ENCODE results near the gene TERT.

- TF ChIP-seq, protein P1, sequence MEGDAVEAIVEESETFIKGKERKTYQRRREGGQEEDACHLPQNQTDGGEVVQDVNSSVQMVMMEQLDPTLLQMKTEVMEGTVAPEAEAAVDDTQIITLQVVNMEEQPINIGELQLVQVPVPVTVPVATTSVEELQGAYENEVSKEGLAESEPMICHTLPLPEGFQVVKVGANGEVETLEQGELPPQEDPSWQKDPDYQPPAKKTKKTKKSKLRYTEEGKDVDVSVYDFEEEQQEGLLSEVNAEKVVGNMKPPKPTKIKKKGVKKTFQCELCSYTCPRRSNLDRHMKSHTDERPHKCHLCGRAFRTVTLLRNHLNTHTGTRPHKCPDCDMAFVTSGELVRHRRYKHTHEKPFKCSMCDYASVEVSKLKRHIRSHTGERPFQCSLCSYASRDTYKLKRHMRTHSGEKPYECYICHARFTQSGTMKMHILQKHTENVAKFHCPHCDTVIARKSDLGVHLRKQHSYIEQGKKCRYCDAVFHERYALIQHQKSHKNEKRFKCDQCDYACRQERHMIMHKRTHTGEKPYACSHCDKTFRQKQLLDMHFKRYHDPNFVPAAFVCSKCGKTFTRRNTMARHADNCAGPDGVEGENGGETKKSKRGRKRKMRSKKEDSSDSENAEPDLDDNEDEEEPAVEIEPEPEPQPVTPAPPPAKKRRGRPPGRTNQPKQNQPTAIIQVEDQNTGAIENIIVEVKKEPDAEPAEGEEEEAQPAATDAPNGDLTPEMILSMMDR (IDR thresholded peaks at IDR 0.05): no peak
- TF ChIP-seq POLR2A (IDR thresholded peaks at IDR 0.05): no peak
These were observed 82.6 kb downstream of the TERT start for GRCh38 chr5:1212271-1212670.

All from body of pancreas (tissue), 4 donors.